GM20000 (cell line): ENCODE data around the gene RFX3.

Source experiments
- DNase-seq: peaks from one replicate; pipeline ENCODE4 v3.0.0; 2012; ENCODE audit warnings: low spot score
- TF ChIP-seq, protein P1 (sequence below): IDR thresholded peaks from 2 replicates; pipeline ENCODE4 v1.5.1; 2012; ENCODE audit warnings: mild to moderate bottlenecking, control low read depth; ENCODE audit errors: extremely low read depth, missing control alignments

RFX3 gene

GRCh38 chr9:3541206-3541605 is 15.4 kb upstream of the RFX3 start:
- TF ChIP-seq, protein P1, sequence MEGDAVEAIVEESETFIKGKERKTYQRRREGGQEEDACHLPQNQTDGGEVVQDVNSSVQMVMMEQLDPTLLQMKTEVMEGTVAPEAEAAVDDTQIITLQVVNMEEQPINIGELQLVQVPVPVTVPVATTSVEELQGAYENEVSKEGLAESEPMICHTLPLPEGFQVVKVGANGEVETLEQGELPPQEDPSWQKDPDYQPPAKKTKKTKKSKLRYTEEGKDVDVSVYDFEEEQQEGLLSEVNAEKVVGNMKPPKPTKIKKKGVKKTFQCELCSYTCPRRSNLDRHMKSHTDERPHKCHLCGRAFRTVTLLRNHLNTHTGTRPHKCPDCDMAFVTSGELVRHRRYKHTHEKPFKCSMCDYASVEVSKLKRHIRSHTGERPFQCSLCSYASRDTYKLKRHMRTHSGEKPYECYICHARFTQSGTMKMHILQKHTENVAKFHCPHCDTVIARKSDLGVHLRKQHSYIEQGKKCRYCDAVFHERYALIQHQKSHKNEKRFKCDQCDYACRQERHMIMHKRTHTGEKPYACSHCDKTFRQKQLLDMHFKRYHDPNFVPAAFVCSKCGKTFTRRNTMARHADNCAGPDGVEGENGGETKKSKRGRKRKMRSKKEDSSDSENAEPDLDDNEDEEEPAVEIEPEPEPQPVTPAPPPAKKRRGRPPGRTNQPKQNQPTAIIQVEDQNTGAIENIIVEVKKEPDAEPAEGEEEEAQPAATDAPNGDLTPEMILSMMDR, result no peak
- no peak for DNase-seq

GRCh38 chr9:3534614-3535404 is 9.0 kb upstream of the RFX3 start:
- DNase-seq, result no peak
- TF ChIP-seq, protein P1, result no peak

DNA sequence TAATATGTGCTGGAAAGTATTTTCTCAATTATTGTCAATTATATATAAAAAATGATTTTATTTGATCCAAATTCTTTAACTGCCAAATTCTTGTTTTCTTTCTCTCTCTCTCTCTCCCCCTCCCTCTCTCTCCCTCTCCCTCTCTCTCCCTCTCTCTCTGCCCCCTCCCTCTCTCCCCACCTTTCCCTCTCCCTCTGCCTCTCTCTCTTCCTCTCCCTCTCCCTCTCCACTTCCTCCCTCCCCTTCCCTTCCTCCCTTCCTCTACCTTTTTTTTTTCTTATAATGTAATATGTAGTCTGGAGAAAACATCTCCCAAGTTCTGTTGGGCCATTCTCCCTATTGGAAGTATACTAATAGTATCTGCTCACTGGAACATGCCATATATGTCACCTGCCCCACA is 6.4 kb upstream of the RFX3 start:
- DNase-seq, result no peak
- TF ChIP-seq, protein P1, result no peak

DNA sequence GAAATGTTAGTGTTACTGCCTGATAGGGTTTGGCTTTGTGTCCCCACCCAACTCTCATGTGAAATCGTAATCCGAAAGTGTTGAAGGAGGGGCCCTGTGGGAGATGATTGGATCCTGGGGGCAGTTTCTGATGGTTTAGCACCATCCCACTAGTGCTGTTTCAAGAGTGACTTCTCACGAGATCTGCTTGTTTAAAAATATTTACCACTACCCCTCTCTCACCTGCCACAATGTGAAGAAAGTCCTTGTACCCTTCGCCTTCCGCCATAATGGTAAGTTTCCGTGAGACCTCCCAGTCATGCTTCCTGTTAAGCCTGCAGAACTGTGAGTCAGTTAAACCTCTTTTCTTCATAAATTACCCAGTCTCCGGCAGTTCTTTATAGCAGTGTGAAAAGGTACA is 2.6 kb upstream of the RFX3 start:
- TF ChIP-seq, protein P1, result no peak
- no peak for DNase-seq

GRCh38 chr9:3526997-3527940 is 1.5 kb upstream of the RFX3 start:
- no peak for DNase-seq

GRCh38 chr9:3526165-3526996 is 580 bp upstream of the RFX3 start:
- TF ChIP-seq, protein P1, result no peak
- DNase-seq, result peak; percentile 82

More at GRCh38 chr9:3526997-3527940, 1.5 kb upstream of the RFX3 start:
- TF ChIP-seq, protein P1, result no peak
